Chondrocyte (in vitro differentiated cells): ENCODE measurements around the gene SNX14. TPM values are rescaled to one million over a fixed set of nuclear protein-coding genes. Genes with fewer than 3 reads are reported as not detected.
"Not testable (repeated sequence)": the region's sequence is repeated elsewhere in the genome, so short reads cannot be mapped to it uniquely, and the experiment has no call there.

ENCODE experiments used
- DNase-seq: peaks from one replicate; pipeline ENCODE4 v3.0.0; 2021; ENCODE audit warnings: mixed read lengths, low spot score
- H3K27ac Mint-ChIP-seq: one replicate; pipeline ENCODE4 v1.8.0; 2021; ENCODE audit warnings: mild to moderate bottlenecking, moderate library complexity, mixed read lengths; ENCODE audit not compliant: unreplicated experiment
- H3K27me3 Mint-ChIP-seq: 2 replicates; pipeline ENCODE4 v1.8.0; 2021; ENCODE audit warnings: low read depth, mixed read lengths
- H3K36me3 Mint-ChIP-seq: 2 replicates; pipeline ENCODE4 v1.8.0; 2021; ENCODE audit warnings: low read depth, mixed read lengths
- H3K4me1 Mint-ChIP-seq: 2 replicates; pipeline ENCODE4 v1.8.0; 2021; ENCODE audit warnings: low read depth, mild to moderate bottlenecking, mixed read lengths
- H3K4me3 Mint-ChIP-seq: one replicate; pipeline ENCODE4 v1.8.0; 2021; ENCODE audit warnings: mild to moderate bottlenecking, moderate library complexity, mixed read lengths; ENCODE audit not compliant: unreplicated experiment
- H3K9me3 Mint-ChIP-seq: 2 replicates; pipeline ENCODE4 v1.8.0; 2021; ENCODE audit warnings: low read depth, mixed read lengths
- total RNA-seq: library from RNA; stranded (reverse); gene quantifications from 3 replicates; pipeline ENCODE4 v1.2.1, GENCODE V29; 2021
- TF ChIP-seq, protein P1 (sequence below): fragments of 200-600 bp; sonication (generic); IDR thresholded peaks from 2 replicates; pipeline ENCODE4 v1.5.0; 2021; ENCODE audit warnings: antibody characterized with exemption, mild to moderate bottlenecking, moderate library complexity

SNX14 gene
- total RNA-seq, 1 donor from 2014 or later = 70.8 TPM

DNA sequence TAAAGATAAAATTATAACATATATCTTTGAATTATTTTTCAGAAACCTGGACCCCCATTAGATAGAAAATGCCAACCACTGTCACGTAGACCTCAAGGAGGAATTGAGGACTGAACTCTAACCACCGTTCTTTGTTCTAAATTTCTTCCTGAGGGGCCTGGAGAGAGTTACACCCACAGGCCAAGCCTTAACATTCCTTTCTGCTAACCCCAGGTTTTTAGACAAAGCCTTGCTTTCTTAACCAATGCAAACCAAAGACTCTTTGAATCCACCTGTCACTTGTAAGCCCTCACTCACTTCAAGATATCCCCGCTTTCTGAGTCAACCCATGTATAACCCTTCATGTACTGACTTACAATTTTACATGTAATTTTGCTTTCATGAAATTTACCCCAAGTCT lies 41.0 kb downstream of the SNX14 start:
- H3K4me3 Mint-ChIP-seq = no peak overlapping the region
- TF ChIP-seq, protein P1, sequence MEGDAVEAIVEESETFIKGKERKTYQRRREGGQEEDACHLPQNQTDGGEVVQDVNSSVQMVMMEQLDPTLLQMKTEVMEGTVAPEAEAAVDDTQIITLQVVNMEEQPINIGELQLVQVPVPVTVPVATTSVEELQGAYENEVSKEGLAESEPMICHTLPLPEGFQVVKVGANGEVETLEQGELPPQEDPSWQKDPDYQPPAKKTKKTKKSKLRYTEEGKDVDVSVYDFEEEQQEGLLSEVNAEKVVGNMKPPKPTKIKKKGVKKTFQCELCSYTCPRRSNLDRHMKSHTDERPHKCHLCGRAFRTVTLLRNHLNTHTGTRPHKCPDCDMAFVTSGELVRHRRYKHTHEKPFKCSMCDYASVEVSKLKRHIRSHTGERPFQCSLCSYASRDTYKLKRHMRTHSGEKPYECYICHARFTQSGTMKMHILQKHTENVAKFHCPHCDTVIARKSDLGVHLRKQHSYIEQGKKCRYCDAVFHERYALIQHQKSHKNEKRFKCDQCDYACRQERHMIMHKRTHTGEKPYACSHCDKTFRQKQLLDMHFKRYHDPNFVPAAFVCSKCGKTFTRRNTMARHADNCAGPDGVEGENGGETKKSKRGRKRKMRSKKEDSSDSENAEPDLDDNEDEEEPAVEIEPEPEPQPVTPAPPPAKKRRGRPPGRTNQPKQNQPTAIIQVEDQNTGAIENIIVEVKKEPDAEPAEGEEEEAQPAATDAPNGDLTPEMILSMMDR = no peak
- peaks cover 3% of the 10 kb centered on the region for H3K9me3 Mint-ChIP-seq
- no peak for DNase-seq
- H3K4me1 Mint-ChIP-seq = no peaks in the 10 kb centered on the region
- H3K27me3 Mint-ChIP-seq = no peaks in the 10 kb centered on the region
- H3K36me3 Mint-ChIP-seq = peaks cover 12% of the 10 kb centered on the region
- H3K27ac Mint-ChIP-seq = no peak overlapping the region

DNA sequence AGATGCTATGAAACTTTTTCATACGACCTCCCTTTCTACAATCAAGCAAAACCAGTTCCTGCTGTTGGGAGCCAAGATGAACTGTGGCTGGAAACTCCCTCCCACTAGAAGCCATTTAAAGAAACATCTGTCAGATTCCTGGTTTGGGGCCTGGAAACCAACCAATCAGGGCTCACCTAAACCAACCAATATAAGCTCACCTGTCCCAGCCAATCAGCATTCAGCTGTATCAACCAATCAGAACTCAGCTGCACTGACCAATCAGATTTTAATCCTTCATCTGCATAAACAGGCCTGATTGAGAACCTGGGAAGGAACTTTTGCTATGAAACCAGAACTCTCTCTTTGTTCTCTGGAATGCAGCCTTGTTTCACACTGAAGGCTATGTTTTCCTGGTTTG lies 42.4 kb downstream of the SNX14 start:
- peaks cover 15% of the 10 kb centered on the region for H3K36me3 Mint-ChIP-seq
- TF ChIP-seq, protein P1 = no peak
- H3K9me3 Mint-ChIP-seq = peaks cover 4% of the 10 kb centered on the region
- H3K27me3 Mint-ChIP-seq = no peaks in the 10 kb centered on the region
- H3K4me3 Mint-ChIP-seq = no peak overlapping the region
- H3K27ac Mint-ChIP-seq = no peak overlapping the region
- H3K4me1 Mint-ChIP-seq = no peaks in the 10 kb centered on the region
- DNase-seq = no peak

DNA sequence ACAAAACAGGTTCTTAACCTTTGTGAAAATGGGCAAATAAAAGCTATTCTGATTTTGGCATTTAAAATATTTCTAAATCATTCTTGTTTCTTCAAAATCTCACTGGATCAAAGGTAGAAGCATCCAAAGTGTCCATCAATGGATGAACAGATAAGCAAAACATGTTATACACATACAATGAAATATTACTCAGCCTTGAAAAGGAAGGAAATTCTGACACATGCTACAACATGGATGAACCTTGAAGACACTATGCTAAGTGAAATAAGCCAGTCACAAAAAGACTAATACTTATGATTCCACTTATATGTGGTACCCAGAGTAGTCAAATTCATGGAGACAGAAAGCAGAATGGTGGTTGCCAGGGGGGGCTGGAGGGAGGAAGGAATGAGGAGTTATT lies 45.9 kb downstream of the SNX14 start:
- H3K36me3 Mint-ChIP-seq = peaks cover 12% of the 10 kb centered on the region
- H3K27me3 Mint-ChIP-seq = no peaks in the 10 kb centered on the region
- H3K27ac Mint-ChIP-seq = no peak overlapping the region
- H3K9me3 Mint-ChIP-seq = peaks cover 4% of the 10 kb centered on the region
- no peak overlapping the region for H3K4me3 Mint-ChIP-seq
- peaks cover 4% of the 10 kb centered on the region for H3K4me1 Mint-ChIP-seq
- DNase-seq = no peak
- TF ChIP-seq, protein P1 = no peak

DNA sequence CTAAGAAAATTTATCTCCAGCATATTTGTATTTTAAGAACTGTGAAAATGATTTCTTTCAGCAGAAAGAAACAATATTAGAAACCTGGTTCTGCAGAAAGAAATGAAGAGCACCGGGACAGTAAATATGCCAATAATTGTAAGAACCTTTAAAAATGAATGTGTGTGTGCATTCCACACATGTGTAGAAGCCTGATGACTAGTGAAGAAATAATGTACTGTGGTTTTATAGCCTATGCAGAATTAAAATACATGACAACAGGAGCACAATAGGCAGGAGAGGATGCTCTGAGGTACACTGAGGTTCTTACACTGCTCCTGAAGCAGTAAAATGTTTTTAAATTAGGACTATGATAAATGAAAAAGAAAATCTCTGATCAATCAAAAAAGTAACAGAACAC lies 48.9 kb downstream of the SNX14 start:
- TF ChIP-seq, protein P1 = no peak
- DNase-seq = no peak
- peaks cover 10% of the 10 kb centered on the region for H3K4me1 Mint-ChIP-seq
- no peak overlapping the region for H3K27ac Mint-ChIP-seq
- no peak overlapping the region for H3K4me3 Mint-ChIP-seq
- H3K36me3 Mint-ChIP-seq = peaks cover 10% of the 10 kb centered on the region
- no peaks in the 10 kb centered on the region for H3K27me3 Mint-ChIP-seq
- H3K9me3 Mint-ChIP-seq = peaks cover 4% of the 10 kb centered on the region

DNA sequence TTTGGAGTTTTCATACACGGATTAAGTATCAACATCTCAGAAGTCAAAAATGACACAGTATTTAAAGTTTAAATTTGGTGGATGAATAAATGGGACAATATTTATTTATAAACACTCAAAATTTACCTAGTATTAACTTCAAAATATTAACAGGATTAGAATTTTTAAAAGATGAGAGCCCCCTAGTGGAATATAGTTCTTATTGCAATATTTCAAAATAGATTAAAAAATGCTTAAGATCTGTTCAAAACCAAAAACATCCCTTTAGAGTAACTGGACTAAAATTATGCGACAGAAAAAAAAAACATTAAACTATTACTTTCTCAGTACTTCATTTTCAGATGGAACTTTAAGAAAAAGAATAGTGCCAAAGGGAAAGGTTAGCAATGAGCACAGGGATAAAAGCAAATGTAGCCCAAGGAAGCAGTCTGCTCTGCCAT lies 56.6 kb downstream of the SNX14 start:
- no peak for DNase-seq
- Mint-ChIP-seq H3K4me1 (peaks cover 11% of the 10 kb centered on the region), H3K36me3 (peaks cover 4% of the 10 kb centered on the region), H3K27me3 (no peaks in the 10 kb centered on the region), H3K4me3 (no peak overlapping the region), H3K27ac (no peak overlapping the region), H3K9me3 (no peaks in the 10 kb centered on the region)
- TF ChIP-seq, protein P1 = peak; percentile 94

DNA sequence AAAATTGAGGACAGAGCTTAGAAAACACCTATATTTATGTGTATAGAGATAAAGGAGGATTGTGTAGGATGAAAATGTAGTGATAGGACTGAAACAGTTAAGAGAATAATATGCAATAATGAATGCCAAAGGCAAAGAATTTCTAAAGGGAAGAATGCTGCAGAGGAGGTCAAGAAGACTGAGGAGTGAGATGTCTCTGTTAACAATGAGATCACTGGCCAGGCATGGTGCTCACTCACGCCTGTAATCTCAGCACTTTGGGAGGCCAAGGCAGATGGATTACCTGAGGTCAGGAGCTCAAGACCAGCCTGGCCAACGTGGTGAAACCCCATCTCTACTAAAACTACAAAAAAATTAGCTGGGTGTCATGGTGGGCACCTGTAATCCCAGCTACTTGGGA lies 69.4 kb downstream of the SNX14 start:
- not testable (repeated sequence) for DNase-seq, H3K4me3 Mint-ChIP-seq, H3K27ac Mint-ChIP-seq, H3K4me1 Mint-ChIP-seq, H3K27me3 Mint-ChIP-seq, H3K9me3 Mint-ChIP-seq
- H3K36me3 Mint-ChIP-seq = peaks cover 27% of the 10 kb centered on the region
